AG09319 (cell line): ENCODE data around the gene GBP1.

Experiments
- DNase-seq: peaks from one replicate; pipeline ENCODE4 v3.0.0-alpha.2; 2010; ENCODE audit warnings: low read depth; ENCODE audit errors: extremely low read depth
- TF ChIP-seq, protein P1 (sequence below): IDR thresholded peaks from 2 replicates; pipeline ENCODE4 v1.5.1; 2011; ENCODE audit warnings: low read depth, mild to moderate bottlenecking, inconsistent platforms, low read length, moderate library complexity

The GBP1 gene

DNA sequence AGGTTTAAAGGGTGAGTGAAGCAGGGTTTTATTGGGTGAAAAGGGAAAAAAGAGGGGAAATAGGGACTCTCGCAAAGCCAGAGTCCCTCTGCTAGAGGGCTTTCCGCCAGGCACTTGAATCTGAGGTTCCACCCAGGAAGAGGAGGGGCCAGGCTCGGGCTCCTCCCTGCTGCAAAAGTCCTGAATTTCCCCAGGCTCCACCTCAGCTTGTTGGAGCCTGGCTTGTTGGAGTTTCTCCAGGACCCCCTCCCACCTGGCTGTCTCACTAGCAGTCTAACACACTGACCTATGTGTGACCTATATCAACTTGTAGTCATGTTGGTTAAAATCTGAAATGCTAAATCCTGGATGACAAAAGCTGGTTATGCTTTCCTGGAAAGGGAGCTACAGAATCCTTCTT is 35.4 kb upstream of the GBP1 start:
- TF ChIP-seq, protein P1, sequence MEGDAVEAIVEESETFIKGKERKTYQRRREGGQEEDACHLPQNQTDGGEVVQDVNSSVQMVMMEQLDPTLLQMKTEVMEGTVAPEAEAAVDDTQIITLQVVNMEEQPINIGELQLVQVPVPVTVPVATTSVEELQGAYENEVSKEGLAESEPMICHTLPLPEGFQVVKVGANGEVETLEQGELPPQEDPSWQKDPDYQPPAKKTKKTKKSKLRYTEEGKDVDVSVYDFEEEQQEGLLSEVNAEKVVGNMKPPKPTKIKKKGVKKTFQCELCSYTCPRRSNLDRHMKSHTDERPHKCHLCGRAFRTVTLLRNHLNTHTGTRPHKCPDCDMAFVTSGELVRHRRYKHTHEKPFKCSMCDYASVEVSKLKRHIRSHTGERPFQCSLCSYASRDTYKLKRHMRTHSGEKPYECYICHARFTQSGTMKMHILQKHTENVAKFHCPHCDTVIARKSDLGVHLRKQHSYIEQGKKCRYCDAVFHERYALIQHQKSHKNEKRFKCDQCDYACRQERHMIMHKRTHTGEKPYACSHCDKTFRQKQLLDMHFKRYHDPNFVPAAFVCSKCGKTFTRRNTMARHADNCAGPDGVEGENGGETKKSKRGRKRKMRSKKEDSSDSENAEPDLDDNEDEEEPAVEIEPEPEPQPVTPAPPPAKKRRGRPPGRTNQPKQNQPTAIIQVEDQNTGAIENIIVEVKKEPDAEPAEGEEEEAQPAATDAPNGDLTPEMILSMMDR: no peak
- DNase-seq: no peak

DNA sequence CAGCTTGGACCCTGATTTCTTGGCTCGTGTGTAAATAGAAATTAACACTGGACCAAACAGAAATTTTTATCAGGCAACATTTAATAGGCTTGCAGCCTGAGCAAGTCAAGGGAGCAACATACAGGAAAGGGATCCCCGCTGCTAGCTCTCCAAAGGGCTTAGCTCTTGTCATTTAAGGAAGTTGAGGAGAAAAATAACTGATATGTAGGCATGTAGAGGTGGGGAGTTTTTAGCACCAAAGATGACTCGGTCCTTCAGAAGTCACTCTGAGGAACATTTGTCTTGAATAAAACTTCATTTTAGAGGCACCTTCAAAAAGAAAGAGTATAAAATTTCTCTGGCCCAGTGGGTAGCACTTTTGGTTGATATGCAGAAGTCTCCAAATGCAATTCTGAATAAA is 33.8 kb upstream of the GBP1 start:
- TF ChIP-seq, protein P1: no peak
- no peak for DNase-seq

DNA sequence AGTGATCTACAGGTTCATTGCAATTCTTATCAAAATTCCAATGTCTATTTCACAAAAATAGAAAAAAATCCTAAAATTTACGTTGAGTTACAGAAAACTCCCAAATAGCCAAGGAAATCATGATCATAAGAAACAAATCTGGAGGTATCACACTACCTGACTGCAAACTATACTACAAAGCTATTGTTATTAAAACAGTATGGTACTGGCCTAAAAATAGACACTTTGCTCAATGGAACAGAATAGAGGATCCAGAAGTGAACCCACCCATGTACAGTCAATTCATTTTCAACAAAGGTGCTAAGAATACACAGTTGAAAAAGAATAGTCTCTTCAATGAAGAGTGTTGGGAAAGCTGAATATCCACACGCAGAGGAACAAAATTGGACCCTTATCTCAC is 30.7 kb upstream of the GBP1 start:
- TF ChIP-seq, protein P1: no peak
- DNase-seq: no peak

DNA sequence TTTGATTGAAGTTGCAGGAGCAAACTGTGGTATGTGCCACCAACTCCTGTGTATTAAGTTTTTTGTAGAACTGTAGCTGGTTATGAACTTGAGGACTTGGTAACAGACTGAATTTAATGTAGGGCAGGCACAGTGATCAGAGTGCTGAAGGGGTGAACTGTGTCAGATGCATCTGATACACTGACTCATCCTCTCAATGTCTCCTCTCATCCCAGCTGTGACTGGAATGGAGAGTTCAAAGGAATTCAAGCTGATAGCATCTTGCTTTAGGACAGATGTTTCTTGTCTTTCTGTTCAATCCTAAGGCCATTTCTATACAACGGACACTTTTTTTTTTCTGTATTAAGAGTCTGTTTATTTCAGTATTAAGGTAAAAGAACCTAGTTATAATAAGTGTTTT is 25.0 kb upstream of the GBP1 start:
- no peak for DNase-seq
- TF ChIP-seq, protein P1: no peak

DNA sequence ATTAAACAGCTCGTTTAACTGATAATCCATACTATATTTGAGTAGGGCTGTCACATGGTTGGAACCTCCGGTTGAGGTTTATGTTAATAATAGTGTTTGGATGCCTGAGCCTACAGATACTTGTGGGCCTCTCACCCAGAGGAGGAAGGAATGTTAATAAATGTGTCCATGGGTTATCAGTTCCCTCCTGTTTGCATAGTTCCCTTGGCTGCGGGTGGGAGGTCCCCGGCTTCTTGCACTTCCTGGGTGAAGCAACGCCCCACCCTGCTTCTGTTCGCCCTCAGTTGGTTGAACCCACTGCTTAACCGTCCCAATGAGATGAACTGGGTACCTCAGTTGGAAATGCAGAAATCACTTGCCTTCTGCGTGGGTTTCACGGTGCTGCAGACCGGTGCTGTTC is 23.6 kb upstream of the GBP1 start:
- no peak for DNase-seq

DNA sequence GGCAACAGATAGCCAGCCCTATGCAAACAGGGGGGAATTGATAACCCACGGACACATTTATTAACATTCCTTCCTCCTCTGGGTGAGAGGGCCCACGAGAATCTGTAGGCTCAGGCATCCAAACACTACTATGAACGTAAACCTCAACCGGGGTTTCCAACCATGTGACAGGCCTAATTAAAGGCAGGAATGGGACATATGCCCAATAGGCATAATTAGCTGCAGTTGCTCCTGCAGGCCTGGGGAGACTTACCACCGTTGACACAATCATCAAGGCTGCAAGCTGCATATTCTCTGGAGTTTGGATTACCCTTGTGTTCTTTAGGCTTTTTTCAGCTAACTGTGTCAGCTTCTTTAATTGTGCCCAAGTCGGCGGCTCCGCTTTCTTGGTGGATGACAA is 22.2 kb upstream of the GBP1 start:
- TF ChIP-seq, protein P1: no peak
- no peak for DNase-seq

More for the DNA sequence above, 23.6 kb upstream of the GBP1 start:
- TF ChIP-seq, protein P1: no peak

DNA sequence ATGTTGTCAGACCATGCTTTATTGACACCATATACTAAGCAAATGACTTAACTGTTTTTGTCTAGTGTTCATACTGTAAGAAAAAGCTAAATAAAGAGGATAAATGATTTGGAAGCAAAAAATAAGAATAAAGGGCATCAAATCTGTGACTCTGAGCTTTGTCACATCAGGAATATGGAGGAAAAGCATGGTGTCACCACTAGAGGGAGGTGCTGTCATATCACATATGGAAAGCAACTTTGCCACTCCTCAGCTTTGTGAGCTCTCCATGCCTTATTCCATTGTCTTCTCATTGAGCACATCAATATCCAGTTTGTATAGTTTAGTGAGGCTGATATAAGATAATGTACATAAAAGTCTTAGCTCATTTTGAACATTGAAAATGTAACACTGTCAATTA is 20.8 kb upstream of the GBP1 start:
- DNase-seq: no peak
- TF ChIP-seq, protein P1: peak; percentile 57
